IMR-90 (cell line): ENCODE data around the gene NAT8.

Experiments used
- BHLHE40 ChIP-seq: fragments of 150-350 bp; IDR thresholded peaks from 2 replicates; pipeline ENCODE4 v1.6.1; 2016; ENCODE audit warnings: mild to moderate bottlenecking, low read depth, low read length
- CEBPB ChIP-seq: IDR thresholded peaks from 2 replicates; pipeline ENCODE4 v1.6.1; 2012; ENCODE audit warnings: low read depth, low read length, improper control_type of control experiment
- CHD1 ChIP-seq: IDR thresholded peaks from 2 replicates; pipeline ENCODE4 v1.6.1; 2012; ENCODE audit warnings: low read depth, low read length, improper control_type of control experiment
- FOS ChIP-seq: fragments of 150-350 bp; IDR thresholded peaks from 2 replicates; pipeline ENCODE4 v1.6.1; 2016; ENCODE audit warnings: low read depth, low read length
- MAFK ChIP-seq: IDR thresholded peaks from 2 replicates; pipeline ENCODE4 v1.6.1; 2012; ENCODE audit warnings: low read depth, low read length, improper control_type of control experiment
- MAZ ChIP-seq: IDR thresholded peaks from 2 replicates; pipeline ENCODE4 v1.6.1; 2012; ENCODE audit warnings: low read depth, mild to moderate bottlenecking, low read length, improper control_type of control experiment, moderate library complexity, borderline replicate concordance
- MXI1 ChIP-seq: IDR thresholded peaks from 2 replicates; pipeline ENCODE4 v1.6.1; 2012; ENCODE audit warnings: low read depth, mild to moderate bottlenecking, low read length, moderate library complexity, borderline replicate concordance
- NFE2L2 ChIP-seq: fragments of 150-350 bp; IDR thresholded peaks from 2 replicates; pipeline ENCODE4 v1.6.1; 2016; ENCODE audit warnings: low read depth, mild to moderate bottlenecking, low read length
- POLR2A ChIP-seq: IDR thresholded peaks from 2 replicates; pipeline ENCODE4 v1.6.1; 2012; ENCODE audit warnings: mild to moderate bottlenecking, low read depth, low read length
- RAD21 ChIP-seq: IDR thresholded peaks from 2 replicates; pipeline ENCODE4 v1.6.1; 2012; ENCODE audit warnings: low read length, improper control_type of control experiment
- RCOR1 ChIP-seq: IDR thresholded peaks from 2 replicates; pipeline ENCODE4 v1.6.1; 2012; ENCODE audit warnings: mild to moderate bottlenecking, low read length, improper control_type of control experiment; ENCODE audit not compliant: insufficient replicate concordance
- RFX5 ChIP-seq: IDR thresholded peaks from 2 replicates; pipeline ENCODE4 v1.8.0; 2012; ENCODE audit warnings: low read depth, mild to moderate bottlenecking, low read length, moderate library complexity
- SMC3 ChIP-seq: fragments of 150-350 bp; IDR thresholded peaks from 2 replicates; pipeline ENCODE4 v1.6.1; 2016; ENCODE audit warnings: low read depth, mild to moderate bottlenecking, antibody characterized with exemption, low read length, moderate library complexity
- TF ChIP-seq, protein P1 (sequence below): conservative IDR thresholded peaks from 2 replicates; pipeline ENCODE4 v1.5.1; 2012; ENCODE audit warnings: mild to moderate bottlenecking, low read depth, low read length, improper control_type of control experiment

GRCh38 chr2:73594251-73594650, 48.0 kb downstream of the NAT8 start:
- TF ChIP-seq, protein P1, sequence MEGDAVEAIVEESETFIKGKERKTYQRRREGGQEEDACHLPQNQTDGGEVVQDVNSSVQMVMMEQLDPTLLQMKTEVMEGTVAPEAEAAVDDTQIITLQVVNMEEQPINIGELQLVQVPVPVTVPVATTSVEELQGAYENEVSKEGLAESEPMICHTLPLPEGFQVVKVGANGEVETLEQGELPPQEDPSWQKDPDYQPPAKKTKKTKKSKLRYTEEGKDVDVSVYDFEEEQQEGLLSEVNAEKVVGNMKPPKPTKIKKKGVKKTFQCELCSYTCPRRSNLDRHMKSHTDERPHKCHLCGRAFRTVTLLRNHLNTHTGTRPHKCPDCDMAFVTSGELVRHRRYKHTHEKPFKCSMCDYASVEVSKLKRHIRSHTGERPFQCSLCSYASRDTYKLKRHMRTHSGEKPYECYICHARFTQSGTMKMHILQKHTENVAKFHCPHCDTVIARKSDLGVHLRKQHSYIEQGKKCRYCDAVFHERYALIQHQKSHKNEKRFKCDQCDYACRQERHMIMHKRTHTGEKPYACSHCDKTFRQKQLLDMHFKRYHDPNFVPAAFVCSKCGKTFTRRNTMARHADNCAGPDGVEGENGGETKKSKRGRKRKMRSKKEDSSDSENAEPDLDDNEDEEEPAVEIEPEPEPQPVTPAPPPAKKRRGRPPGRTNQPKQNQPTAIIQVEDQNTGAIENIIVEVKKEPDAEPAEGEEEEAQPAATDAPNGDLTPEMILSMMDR = no peak
- TF ChIP-seq MXI1 (no peak), MAZ (no peak), RFX5 (no peak), POLR2A (no peak), RAD21 (no peak), NFE2L2 (no peak), FOS (no peak), SMC3 (no peak), CEBPB (no peak), BHLHE40 (no peak), MAFK (no peak), RCOR1 (no peak), CHD1 (no peak)
